HG03354 (cell line): ENCODE measurements around the gene ERICH6.

Source experiments
- ATAC-seq: cut with Tn5 transposase; IDR thresholded peaks from one replicate; pipeline ENCODE4 v1.9.1; 2021; ENCODE audit warnings: mild to moderate bottlenecking; ENCODE audit not compliant: unreplicated experiment, poor library complexity, severe bottlenecking

The ERICH6 gene

GRCh38 chr3:150703756-150704344 is at the start of gene ERICH6:
Gene ERICH6 (minus strand): TSS chr3:150703920. CDS start chr3:150703898, 22 bp downstream.
- peak; percentile 98 for ATAC-seq

- no peak for ATAC-seq
Observed at GRCh38 chr3:150751781-150752263, 48.1 kb upstream of the ERICH6 start.

GRCh38 chr3:150749255-150749654 is 45.5 kb upstream of the ERICH6 start:
- ATAC-seq, result no peak

DNA sequence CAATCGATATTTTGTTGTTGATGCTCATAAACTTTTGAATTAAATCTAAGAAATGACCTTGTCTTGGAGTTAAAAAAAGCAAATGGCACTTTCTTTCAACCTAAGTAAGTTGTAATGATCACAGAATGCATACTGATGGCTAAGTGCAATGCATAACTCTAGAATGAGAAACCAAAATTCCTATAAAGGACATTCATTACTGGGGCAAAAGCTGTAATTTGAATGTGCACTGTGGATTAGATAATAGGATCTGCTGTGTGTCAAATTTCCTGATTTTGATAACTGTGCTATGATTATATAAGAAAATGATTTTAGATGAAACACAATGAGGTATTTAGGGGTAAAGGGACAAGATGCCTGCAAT is 44.9 kb upstream of the ERICH6 start:
- ATAC-seq, result no peak

DNA sequence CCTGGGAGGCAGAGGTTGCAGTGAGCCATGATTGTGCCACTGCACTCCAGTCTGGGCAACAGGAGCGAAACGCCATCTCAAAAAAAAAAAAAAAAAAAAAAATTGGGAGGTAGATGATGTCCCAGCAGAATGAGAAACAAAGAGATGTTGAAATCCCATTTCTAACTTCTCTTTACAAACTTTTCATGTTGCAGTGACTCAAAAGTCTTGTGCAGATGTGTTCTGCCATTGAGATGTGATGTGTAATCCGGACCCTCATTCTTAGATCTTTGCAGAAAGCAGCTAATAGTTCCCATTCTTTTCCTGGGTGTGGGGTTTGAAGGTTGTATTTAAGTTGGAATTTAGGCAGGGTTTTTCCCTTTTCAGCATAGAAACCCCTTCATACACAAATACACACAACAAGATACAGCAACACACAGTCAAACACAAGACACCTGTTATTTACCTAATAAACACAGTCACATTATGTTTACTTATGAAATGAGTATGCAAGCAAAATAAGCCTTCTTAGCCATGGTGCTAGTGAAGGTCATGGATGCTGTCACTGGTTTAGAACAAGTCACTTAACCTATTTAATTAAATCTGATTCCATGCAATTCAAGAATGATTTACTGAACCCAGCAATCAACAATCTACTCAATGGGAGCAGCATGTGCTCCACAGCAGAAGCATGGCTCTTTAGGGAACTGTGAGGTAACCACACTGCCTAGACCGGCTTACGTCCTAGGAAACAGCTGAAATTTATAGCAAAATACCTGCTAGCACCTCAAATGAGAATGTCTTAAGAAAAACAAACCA is 44.4 kb upstream of the ERICH6 start:
- peak; percentile 41 for ATAC-seq

- ATAC-seq, result no peak
Observed at GRCh38 chr3:150746791-150747590, 43.3 kb upstream of the ERICH6 start.

DNA sequence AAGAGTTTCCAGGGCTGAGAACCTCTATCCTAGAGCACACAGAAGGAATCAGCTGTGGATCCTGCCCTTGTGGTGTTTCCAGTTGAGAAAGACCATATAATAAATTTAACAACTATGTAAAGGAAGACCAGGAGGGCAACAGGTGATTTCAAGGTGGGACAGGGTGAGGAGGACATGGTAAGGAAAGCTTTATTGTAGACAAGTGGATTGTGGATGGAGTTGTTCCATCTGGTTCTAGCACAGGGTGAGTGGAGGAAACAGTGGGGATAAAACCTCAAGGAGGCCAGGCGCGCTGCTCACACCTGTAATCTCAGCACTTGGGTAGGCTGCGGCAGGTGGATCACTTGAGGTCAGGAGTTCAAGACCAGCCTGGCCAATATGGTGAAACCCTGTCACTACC is 42.1 kb upstream of the ERICH6 start:
- ATAC-seq, result no peak

- ATAC-seq, result no peak
Observed at GRCh38 chr3:150744919-150745211, 41.1 kb upstream of the ERICH6 start.

GRCh38 chr3:150744041-150744918 is 40.6 kb upstream of the ERICH6 start:
- ATAC-seq, result no peak

DNA sequence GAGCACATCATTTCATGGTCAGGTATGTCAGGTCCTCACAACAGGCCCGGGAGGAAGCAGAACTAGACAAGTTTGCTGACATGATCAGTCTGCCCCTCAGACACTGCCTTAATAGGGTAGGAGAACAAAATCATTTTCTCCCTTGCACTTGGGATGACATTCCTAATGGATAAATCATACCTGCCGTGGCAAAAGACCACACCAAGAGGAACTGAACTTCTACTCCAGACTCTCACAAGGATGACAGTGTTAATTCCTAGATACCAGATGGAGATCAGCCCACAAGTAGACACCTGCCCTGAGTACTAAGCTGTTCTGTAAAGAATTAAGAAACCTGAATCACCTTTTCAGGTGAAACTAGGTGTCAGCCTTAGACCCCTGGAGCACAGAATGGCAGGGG is 39.8 kb upstream of the ERICH6 start:
- no peak for ATAC-seq

DNA sequence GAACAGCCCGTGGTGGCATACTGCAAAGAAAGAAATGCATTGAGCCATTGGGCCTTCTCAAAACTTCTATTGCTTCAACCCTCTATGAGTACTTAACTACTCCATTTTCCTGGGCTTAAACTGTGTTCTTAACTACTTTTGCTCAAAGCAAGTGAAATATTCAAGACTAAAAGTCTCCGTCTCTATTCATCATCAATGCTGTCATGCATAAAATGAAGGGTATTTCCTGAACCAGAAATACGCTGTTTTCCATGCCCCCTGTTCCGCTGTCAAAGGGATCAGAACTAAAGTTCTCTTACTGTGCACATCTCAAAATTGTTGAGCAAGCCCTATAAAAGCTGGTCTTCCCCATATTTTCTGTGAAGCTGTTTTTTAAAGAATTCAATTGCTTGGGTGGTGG is 39.0 kb upstream of the ERICH6 start:
- ATAC-seq, result no peak

DNA sequence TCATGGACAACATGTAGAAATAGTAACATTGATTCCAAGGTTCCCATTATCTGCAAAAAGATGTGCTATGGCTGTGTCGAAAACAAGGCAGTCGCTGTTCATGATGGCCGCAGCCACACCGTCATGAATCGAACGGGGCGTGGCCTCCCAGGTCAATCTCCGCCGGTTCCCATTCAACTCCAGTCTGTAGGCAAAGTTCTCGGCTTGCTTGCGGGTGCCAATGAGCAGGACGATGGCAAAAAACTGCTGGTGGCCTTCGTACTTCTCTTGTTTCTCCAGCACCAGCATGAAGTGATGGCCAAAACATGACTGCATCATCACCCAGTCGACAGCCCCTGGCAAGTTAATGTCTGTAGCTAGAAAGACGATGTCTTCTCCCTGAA is 38.4 kb upstream of the ERICH6 start:
- no peak for ATAC-seq

DNA sequence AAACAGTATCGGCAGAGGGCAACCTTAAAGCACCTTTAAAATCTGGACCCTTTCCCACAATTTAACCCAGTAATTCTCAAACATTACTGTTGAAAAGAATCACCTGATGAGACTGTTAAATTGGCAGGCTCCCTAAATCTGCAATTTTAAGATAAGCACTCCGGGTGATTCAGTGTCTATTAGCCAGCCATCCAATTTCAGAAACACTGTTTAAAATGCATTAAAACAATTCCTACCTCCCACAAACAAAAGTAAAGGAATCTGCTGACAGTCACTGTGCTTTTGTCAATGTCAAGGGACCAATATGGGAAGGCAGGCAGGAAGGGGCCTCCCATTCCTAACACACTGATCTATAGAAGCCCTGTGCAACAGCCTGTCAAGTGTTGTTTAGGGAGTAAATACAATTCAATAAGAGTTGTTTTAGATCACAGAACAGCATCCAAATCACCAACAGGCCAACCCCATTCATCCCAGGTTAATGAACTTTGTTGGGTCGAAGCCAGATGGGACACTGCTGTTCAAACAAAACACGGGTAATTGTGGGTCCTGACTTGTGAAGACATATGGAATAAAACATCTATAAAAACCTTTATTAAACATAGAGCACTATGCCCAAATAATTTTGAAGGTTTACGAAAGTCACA is 37.9 kb upstream of the ERICH6 start:
- ATAC-seq, result no peak

- no peak for ATAC-seq
Observed at GRCh38 chr3:150740733-150741496, 37.2 kb upstream of the ERICH6 start.

GRCh38 chr3:150739877-150740645 is 36.3 kb upstream of the ERICH6 start:
- ATAC-seq, result peak; percentile 36

DNA sequence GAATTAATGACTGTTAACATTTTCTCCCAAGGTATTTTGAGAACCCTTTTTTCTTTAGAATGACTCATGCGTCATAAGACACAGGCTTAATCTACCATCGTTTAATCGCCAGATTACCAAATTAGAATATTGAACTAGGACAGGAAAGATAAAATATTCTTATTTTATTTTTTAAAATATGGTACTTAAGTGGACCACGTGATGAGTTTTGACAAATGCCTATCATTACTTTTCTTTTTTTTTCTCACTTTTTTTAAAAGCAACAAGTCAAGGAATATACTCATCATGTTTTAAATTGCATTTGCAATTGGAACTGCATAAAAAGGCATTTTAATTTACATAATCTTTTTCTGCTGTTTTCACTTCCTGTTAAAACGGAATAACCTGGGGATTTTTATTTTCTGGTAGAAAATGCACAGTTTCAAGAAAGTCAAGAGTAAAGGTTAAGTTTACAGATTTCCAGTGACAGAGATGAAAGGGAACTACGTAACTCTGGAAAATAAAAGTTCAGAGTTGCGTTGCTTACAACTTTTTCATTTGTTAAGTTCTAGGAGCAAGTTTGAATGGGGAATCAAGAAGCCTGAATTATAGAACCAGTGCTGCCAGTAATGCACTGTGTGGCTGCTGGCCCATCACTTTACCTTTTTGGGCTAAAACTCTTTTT is 35.6 kb upstream of the ERICH6 start:
- peak; percentile 44 for ATAC-seq

DNA sequence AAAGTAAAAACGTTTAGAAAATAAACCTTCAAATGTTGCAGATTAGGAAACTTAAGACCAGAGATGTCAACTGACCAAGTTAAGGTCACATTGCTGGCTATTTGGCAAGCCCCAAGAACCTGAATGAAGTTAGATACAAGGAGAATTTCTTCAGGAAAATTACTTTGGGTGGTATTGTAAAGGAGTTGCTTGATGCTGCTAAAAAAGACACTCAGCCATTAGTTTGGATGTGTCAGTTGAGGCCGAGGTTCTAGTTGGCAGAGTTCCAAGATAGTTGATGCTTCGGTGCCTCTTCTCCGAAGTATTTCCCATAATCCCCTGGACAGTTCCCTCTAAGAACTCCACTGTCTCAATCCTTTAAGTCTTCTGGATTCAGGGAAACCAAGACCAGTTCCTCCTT is 35.0 kb upstream of the ERICH6 start:
- no peak for ATAC-seq
